K562 (cell line): ENCODE results near the gene ASPG. TPM values are rescaled to one million over a fixed set of nuclear protein-coding genes. Genes with fewer than 3 reads are reported as not detected.

Experiments
- ATAC-seq: fragments of 200-7000 bp; cut with Tn5 transposase; 3 replicates; pipeline ENCODE4 v1.9.1; 2020; ENCODE audit warnings: moderate library complexity
- BruUV-seq: library from RNA; stranded (reverse); fragments of 400-500 nt; replicated peaks from 2 replicates; lab custom pipeline; 2021; lab: Mats Ljungman, UMichigan
- CTCF ChIA-PET: fragments of 300-600 bp; formaldehyde crosslinking; extraction: SDS; loops from one replicate; lab custom pipeline; 2021; ENCODE audit warnings: low intra/inter-chr PET ratio; lab: Yijun Ruan, JAX
- POLR2A ChIA-PET: fragments of 300-600, 350-650 bp; sonication (Branson Sonifier 250); formaldehyde crosslinking; extraction: SDS; loops from one replicate; lab custom pipeline; 2021; ENCODE audit warnings: antibody characterized with exemption, inconsistent platforms; lab: Yijun Ruan, JAX
- DNase-seq, 4 experiments: peaks; one replicate each; pipeline versions ENCODE4 v3.0.0 to v3.0.0-alpha.2; 2011 to 2018; ENCODE audit warnings: low spot score in 3 of 4, mixed read lengths in 3 of 4; ENCODE audit errors: extremely low read depth in 1 of 4
- FAIRE-seq: peaks from 2 replicates; lab custom pipeline; 2011; peaks lifted over from hg19 to GRCh38; lab: Jason Lieb, UNC
- H2AFZ ChIP-seq: 2 replicates; pipeline ENCODE4 v1.6.0; 2011; ENCODE audit warnings: low read depth, low read length, control low read depth, inconsistent platforms
- H3K27ac ChIP-seq: fragments of 200-600 bp; 3 replicates; pipeline ENCODE4 v1.8.0; 2011; ENCODE audit warnings: low read depth, mild to moderate bottlenecking, control low read depth, inconsistent platforms, low read length, moderate library complexity, mixed read lengths; ENCODE audit errors: extremely low read depth
- H3K27me3 ChIP-seq, 2 experiments: fragments of 300-600 bp in 1 of 2; 2 replicates in 1 of 2; 3 replicates in 1 of 2; pipeline versions ENCODE4 v1.6.0 to v1.8.0; 2011; ENCODE audit warnings: inconsistent platforms in 2 of 2, low read length in 2 of 2, mild to moderate bottlenecking in 1 of 2, mixed read lengths in 1 of 2, moderate library complexity in 1 of 2; ENCODE audit not compliant: control insufficient read depth in 2 of 2, insufficient read depth in 2 of 2
- H3K36me3 ChIP-seq: fragments of 300-600 bp; 3 replicates; pipeline ENCODE4 v1.8.0; 2011; ENCODE audit warnings: mild to moderate bottlenecking, low read length, inconsistent platforms; ENCODE audit not compliant: control insufficient read depth, insufficient read depth
- H3K4me1 ChIP-seq, 2 experiments: fragments of 200-600 bp in 1 of 2; replicated peaks in 1 of 2; 2 replicates in 1 of 2; 3 replicates in 1 of 2; pipeline versions ENCODE4 v1.5.1 to v1.8.0; 2011; ENCODE audit warnings: inconsistent platforms in 2 of 2, low read length in 2 of 2, mild to moderate bottlenecking in 1 of 2, mixed read lengths in 1 of 2, moderate library complexity in 1 of 2; ENCODE audit not compliant: control insufficient read depth in 2 of 2, insufficient read depth in 2 of 2
- H3K4me2 ChIP-seq: 2 replicates; pipeline ENCODE4 v1.6.1; 2011; ENCODE audit warnings: low read length, control low read depth, inconsistent platforms, mixed read lengths; ENCODE audit not compliant: insufficient read depth
- H3K4me3 ChIP-seq: fragments of 200-600 bp; sonication (generic), shearing (Covaris generic); 2 replicates; pipeline ENCODE4 v1.5.1; 2016; ENCODE audit warnings: control low read depth, inconsistent platforms
- H3K79me2 ChIP-seq: fragments of 200-600 bp; 3 replicates; pipeline ENCODE4 v1.8.0; 2011; ENCODE audit warnings: low read length, inconsistent platforms; ENCODE audit not compliant: control insufficient read depth, insufficient read depth
- H3K9ac ChIP-seq, 2 experiments: 2 replicates each; pipeline versions ENCODE4 v1.6.0 to v1.6.1; 2011; ENCODE audit warnings: low read depth in 2 of 2, low read length in 2 of 2, control low read depth in 1 of 2, inconsistent platforms in 1 of 2, mild to moderate bottlenecking in 1 of 2, mixed read lengths in 1 of 2; ENCODE audit not compliant: insufficient read depth in 1 of 2
- H3K9me1 ChIP-seq: one replicate; pipeline ENCODE4 v1.6.0; 2011; ENCODE audit warnings: inconsistent platforms, mild to moderate bottlenecking, low read length, moderate library complexity; ENCODE audit not compliant: control insufficient read depth, insufficient read depth
- H3K9me3 ChIP-seq: replicated peaks from 2 replicates; pipeline ENCODE4 v1.5.1; 2011; ENCODE audit warnings: low read depth, low read length, inconsistent platforms; ENCODE audit not compliant: control insufficient read depth, insufficient read depth
- H4K20me1 ChIP-seq: replicated peaks from 2 replicates; pipeline ENCODE4 v1.6.1; 2011; ENCODE audit warnings: low read length, inconsistent platforms, mixed read lengths; ENCODE audit not compliant: control insufficient read depth, insufficient read depth
- CREB1 ChIP-seq, 2 experiments: sonication (generic) in 1 of 2; formaldehyde crosslinking in 1 of 2; IDR thresholded peaks; 2 replicates each; pipeline versions ENCODE4 v1.6.1 to v1.8.0; 2012 to 2022; ENCODE audit warnings: inconsistent platforms in 1 of 2, mild to moderate bottlenecking in 1 of 2, missing genetic modification reagents in 1 of 2, moderate library complexity in 1 of 2
- CXXC5 ChIP-seq: fragments of 250-450 bp; sonication (Bioruptor Pico); IDR thresholded peaks from 2 replicates; pipeline ENCODE4 v1.8.0; 2022; ENCODE audit warnings: inconsistent platforms, mild to moderate bottlenecking, moderate library complexity
- ETV5 ChIP-seq: sonication (generic); formaldehyde crosslinking; IDR thresholded peaks from 2 replicates; pipeline ENCODE4 v1.4.0; 2020; ENCODE audit warnings: low read depth, mild to moderate bottlenecking, missing genetic modification reagents
- IFI16 ChIP-seq: fragments of 250-450 bp; sonication (Bioruptor Pico); IDR thresholded peaks from 2 replicates; pipeline ENCODE4 v2.1.2; 2022; ENCODE audit warnings: mild to moderate bottlenecking, inconsistent platforms
- MBD2 ChIP-seq: sonication (generic); IDR thresholded peaks from 2 replicates; pipeline ENCODE4 v1.6.1; 2016; ENCODE audit warnings: low read depth, borderline replicate concordance
- RB1 ChIP-seq: fragments of 450-650 bp; IDR thresholded peaks from 2 replicates; pipeline ENCODE4 v1.6.1; 2017; ENCODE audit warnings: low read depth, mild to moderate bottlenecking
- ZBTB43 ChIP-seq: sonication (generic); formaldehyde crosslinking; IDR thresholded peaks from 2 replicates; pipeline ENCODE4 v1.8.0; 2023; ENCODE audit warnings: mild to moderate bottlenecking, missing genetic modification reagents
- ZNF184 ChIP-seq: sonication (generic); formaldehyde crosslinking; IDR thresholded peaks from 2 replicates; pipeline ENCODE4 v1.5.0; 2020; ENCODE audit warnings: missing genetic modification reagents
- ZNF197 ChIP-seq: fragments of 200-800 bp; sonication (Bioruptor generic); IDR thresholded peaks from 2 replicates; pipeline ENCODE4 v1.6.1; 2016; ENCODE audit warnings: low read depth, missing genetic modification characterization, missing compliant biosample characterization
- ZNF408 ChIP-seq: fragments of 250-450 bp; sonication (Bioruptor Pico); IDR thresholded peaks from 2 replicates; pipeline ENCODE4 v1.4.0; 2020; ENCODE audit warnings: low read depth, mild to moderate bottlenecking, moderate library complexity
- ZNF79 ChIP-seq: fragments of 250-450 bp; sonication (Bioruptor Pico); IDR thresholded peaks from 2 replicates; pipeline ENCODE4 v1.4.0; 2020; ENCODE audit warnings: low read depth, mild to moderate bottlenecking, moderate library complexity
- WGBS: fragments of 100-300 bp; shearing (Covaris generic); methylation state at CpG from one replicate; pipeline ENCODE4 v1.1.6; 2016; ENCODE audit warnings: low coverage, mixed read lengths; ENCODE audit not compliant: insufficient coverage; ENCODE audit errors: missing lambda C conversion rate; 5-methylcytosine and 5-hydroxymethylcytosine counted together
- in situ Hi-C: fragments of 300-500 bp; cut with MboI; formaldehyde crosslinking; loops from 4 replicates; pipeline ENCODE4 v1.15.0; 2018; ENCODE audit warnings: inconsistent platforms, mixed read lengths
- intact Hi-C: fragments of 100-400 bp; cut with micrococcal nuclease; formaldehyde crosslinking; loops from 2 replicates; pipeline ENCODE4 v1.14.2; 2022
- polyA plus RNA-seq, 8 experiments: library from polyadenylated mRNA; depleted of rRNA in 4 of 8; stranded (reverse) in 5 of 8; unstranded in 3 of 8; fragments of >200 nt; fragmentation: Nextera tagmentation in 2 of 8; fragmentation: Illumina TruSeq in 1 of 8; extraction: Ambion mirVana in 2 of 8; extraction: Trizol in 1 of 8; gene quantifications; 2 replicates each; pipeline versions ENCODE4 v1.2.1 to v1.2.3, GENCODE V29; 2011 to 2014; ENCODE audit warnings: inconsistent platforms in 1 of 8, missing spikeins in 1 of 8
- total RNA-seq, 7 experiments: library from RNA; depleted of rRNA in 6 of 7; stranded (reverse); fragments of >200 nt in 6 of 7; fragmentation: Illumina TruSeq in 2 of 7; extraction: Trizol in 2 of 7; gene quantifications; 2 replicates each; pipeline versions ENCODE4 v1.2.1 to v1.2.3, GENCODE V29; 2011 to 2021; ENCODE audit warnings: low replicate concordance in 1 of 7
- TF ChIP-seq, protein P1 (sequence below), 2 experiments: fragments of 450-650 bp in 1 of 2; IDR thresholded peaks; 2 replicates each; pipeline ENCODE4 v1.6.1; 2011 to 2017; ENCODE audit warnings: low read depth in 2 of 2, antibody characterized with exemption in 1 of 2, borderline replicate concordance in 1 of 2, low read length in 1 of 2, mild to moderate bottlenecking in 1 of 2, mixed read lengths in 1 of 2; ENCODE audit not compliant: control insufficient read depth in 1 of 2
- TF ChIP-seq, protein P2 (sequence below): fragments of 450-650 bp; IDR thresholded peaks from 2 replicates; pipeline ENCODE4 v1.6.1; 2017; ENCODE audit warnings: antibody characterized with exemption, mild to moderate bottlenecking

The ASPG gene
- total and polyA plus RNA-seq, 9 of the 15 experiments (the other 6 are each of a cell fraction or from before 2014, with no cell fraction given), result 0.18 TPM; not detected in 8

- DNase-seq, result no peak
- H3K4me1 ChIP-seq, result no peaks in the 10 kb centered on the region; a peak in 1 of 5 replicates
- in situ Hi-C loops, result no loop called here
- ATAC-seq, result no peak
- POLR2A ChIA-PET, result no interaction called here
- no peaks in the 10 kb centered on the region for H3K79me2 ChIP-seq
- CTCF ChIA-PET, result no interaction called here
- no peak overlapping the region for H3K4me2 ChIP-seq
- no peaks in the 10 kb centered on the region for H4K20me1 ChIP-seq
- no peaks in the 10 kb centered on the region for H3K9me3 ChIP-seq
- BruUV-seq, result no TSS peak
- no peak overlapping the region for H2AFZ ChIP-seq
- no peak for FAIRE-seq
- WGBS, result 41% methylated on average over 12 of the region's 30 CpGs
- intact Hi-C loops, result no loop called here
- no peaks in the 10 kb centered on the region for H3K36me3 ChIP-seq
- no peak overlapping the region for H3K27ac ChIP-seq
- no peak overlapping the region for H3K9ac ChIP-seq
- no peak overlapping the region for H3K4me3 ChIP-seq
- H3K27me3 ChIP-seq, result no peaks in the 10 kb centered on the region
- no peaks in the 10 kb centered on the region for H3K9me1 ChIP-seq
- no peak for TF ChIP-seq ZNF197 (CRISPR knock-in tag)
- TF ChIP-seq CXXC5 (CRISPR knock-in tag), result no peak
- TF ChIP-seq ZNF184 (CRISPR knock-in tag), result no peak
- TF ChIP-seq MBD2, result no peak
- TF ChIP-seq, protein P1, sequence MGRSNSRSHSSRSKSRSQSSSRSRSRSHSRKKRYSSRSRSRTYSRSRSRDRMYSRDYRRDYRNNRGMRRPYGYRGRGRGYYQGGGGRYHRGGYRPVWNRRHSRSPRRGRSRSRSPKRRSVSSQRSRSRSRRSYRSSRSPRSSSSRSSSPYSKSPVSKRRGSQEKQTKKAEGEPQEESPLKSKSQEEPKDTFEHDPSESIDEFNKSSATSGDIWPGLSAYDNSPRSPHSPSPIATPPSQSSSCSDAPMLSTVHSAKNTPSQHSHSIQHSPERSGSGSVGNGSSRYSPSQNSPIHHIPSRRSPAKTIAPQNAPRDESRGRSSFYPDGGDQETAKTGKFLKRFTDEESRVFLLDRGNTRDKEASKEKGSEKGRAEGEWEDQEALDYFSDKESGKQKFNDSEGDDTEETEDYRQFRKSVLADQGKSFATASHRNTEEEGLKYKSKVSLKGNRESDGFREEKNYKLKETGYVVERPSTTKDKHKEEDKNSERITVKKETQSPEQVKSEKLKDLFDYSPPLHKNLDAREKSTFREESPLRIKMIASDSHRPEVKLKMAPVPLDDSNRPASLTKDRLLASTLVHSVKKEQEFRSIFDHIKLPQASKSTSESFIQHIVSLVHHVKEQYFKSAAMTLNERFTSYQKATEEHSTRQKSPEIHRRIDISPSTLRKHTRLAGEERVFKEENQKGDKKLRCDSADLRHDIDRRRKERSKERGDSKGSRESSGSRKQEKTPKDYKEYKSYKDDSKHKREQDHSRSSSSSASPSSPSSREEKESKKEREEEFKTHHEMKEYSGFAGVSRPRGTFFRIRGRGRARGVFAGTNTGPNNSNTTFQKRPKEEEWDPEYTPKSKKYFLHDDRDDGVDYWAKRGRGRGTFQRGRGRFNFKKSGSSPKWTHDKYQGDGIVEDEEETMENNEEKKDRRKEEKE (IDR thresholded peaks at IDR 0.05; ENCODE audit: borderline replicate concordance in 1 of 2, control insufficient read depth in 1 of 2, low read depth in 2 of 2, low read length in 1 of 2), result no peak
- TF ChIP-seq CREB1 (IDR thresholded peaks at IDR 0.05), result no peak
- no peak for TF ChIP-seq CREB1 (CRISPR knock-in tag; IDR thresholded peaks at IDR 0.05)
- no peak for TF ChIP-seq ZNF408 (CRISPR knock-in tag)
- no peak for TF ChIP-seq ZBTB43 (CRISPR knock-in tag)
- TF ChIP-seq ZNF79 (CRISPR knock-in tag), result no peak
- TF ChIP-seq, protein P2, sequence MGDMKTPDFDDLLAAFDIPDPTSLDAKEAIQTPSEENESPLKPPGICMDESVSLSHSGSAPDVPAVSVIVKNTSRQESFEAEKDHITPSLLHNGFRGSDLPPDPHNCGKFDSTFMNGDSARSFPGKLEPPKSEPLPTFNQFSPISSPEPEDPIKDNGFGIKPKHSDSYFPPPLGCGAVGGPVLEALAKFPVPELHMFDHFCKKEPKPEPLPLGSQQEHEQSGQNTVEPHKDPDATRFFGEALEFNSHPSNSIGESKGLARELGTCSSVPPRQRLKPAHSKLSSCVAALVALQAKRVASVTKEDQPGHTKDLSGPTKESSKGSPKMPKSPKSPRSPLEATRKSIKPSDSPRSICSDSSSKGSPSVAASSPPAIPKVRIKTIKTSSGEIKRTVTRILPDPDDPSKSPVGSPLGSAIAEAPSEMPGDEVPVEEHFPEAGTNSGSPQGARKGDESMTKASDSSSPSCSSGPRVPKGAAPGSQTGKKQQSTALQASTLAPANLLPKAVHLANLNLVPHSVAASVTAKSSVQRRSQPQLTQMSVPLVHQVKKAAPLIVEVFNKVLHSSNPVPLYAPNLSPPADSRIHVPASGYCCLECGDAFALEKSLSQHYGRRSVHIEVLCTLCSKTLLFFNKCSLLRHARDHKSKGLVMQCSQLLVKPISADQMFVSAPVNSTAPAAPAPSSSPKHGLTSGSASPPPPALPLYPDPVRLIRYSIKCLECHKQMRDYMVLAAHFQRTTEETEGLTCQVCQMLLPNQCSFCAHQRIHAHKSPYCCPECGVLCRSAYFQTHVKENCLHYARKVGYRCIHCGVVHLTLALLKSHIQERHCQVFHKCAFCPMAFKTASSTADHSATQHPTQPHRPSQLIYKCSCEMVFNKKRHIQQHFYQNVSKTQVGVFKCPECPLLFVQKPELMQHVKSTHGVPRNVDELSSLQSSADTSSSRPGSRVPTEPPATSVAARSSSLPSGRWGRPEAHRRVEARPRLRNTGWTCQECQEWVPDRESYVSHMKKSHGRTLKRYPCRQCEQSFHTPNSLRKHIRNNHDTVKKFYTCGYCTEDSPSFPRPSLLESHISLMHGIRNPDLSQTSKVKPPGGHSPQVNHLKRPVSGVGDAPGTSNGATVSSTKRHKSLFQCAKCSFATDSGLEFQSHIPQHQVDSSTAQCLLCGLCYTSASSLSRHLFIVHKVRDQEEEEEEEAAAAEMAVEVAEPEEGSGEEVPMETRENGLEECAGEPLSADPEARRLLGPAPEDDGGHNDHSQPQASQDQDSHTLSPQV, result no peak
- no peak for TF ChIP-seq ETV5 (CRISPR knock-in tag)
- TF ChIP-seq IFI16 (CRISPR knock-in tag), result no peak
- no peak for TF ChIP-seq RB1
Measured at GRCh38 chr14:104118006-104118844, 32.7 kb downstream of the ASPG start.
